HG03571 (cell line): ENCODE results near the gene TRIM65.

Experiments used
- ATAC-seq: cut with Tn5 transposase; IDR thresholded peaks from one replicate; pipeline ENCODE4 v1.9.1; 2021; ENCODE audit not compliant: unreplicated experiment

Gene TRIM65, protein sequence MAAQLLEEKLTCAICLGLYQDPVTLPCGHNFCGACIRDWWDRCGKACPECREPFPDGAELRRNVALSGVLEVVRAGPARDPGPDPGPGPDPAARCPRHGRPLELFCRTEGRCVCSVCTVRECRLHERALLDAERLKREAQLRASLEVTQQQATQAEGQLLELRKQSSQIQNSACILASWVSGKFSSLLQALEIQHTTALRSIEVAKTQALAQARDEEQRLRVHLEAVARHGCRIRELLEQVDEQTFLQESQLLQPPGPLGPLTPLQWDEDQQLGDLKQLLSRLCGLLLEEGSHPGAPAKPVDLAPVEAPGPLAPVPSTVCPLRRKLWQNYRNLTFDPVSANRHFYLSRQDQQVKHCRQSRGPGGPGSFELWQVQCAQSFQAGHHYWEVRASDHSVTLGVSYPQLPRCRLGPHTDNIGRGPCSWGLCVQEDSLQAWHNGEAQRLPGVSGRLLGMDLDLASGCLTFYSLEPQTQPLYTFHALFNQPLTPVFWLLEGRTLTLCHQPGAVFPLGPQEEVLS

DNA sequence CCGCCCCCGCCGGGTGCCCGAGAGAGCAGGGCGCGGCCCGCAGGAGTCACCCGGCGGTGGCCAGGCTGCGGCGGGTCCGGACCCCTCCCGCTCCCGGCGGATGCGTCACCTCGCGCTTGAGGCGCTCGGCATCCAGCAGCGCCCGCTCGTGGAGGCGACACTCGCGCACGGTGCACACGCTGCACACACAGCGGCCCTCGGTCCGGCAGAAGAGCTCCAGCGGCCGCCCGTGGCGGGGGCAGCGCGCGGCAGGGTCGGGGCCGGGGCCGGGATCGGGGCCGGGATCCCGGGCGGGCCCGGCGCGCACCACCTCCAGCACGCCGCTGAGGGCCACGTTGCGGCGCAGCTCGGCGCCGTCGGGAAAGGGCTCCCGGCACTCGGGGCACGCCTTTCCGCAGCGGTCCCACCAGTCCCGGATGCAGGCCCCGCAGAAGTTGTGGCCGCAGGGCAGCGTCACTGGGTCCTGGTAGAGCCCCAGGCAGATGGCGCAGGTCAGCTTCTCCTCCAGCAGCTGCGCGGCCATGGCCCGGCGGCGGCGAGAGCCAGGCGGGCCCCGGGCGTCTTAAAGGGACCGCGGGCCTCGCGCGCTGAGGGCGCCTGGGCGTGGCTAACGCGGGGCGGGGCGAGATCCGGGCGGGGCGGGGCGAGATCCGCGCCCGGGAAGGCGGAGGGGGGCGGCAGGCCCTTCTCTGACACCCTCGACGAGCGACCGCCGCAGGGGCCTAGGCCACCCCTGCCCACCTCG lies at the start of gene TRIM65:
TRIM65 (minus strand) TSS at position 537 of the 745 bp plus-strand sequence; CDS start at position 523, 14 bp downstream.
- ATAC-seq, result peak; percentile 47

DNA sequence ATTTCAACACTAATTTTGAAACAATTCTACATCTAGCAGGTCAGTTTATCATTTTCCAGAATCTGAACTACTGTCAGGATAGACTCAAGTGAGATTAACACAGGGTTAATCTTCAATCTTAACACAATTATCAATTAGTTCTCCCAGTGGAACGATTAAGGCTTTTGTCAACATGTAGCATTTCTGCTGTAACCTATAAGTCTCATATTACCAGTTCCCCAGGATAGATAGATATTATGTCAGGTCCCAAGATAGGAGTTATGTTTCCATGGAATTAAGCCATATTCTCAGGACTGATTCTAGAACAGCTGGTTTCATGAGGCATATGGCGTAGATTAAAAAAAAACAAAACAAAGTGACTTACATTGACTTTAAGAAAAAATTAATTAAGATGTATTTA lies 48.5 kb upstream of the TRIM65 start:
- ATAC-seq, result no peak

DNA sequence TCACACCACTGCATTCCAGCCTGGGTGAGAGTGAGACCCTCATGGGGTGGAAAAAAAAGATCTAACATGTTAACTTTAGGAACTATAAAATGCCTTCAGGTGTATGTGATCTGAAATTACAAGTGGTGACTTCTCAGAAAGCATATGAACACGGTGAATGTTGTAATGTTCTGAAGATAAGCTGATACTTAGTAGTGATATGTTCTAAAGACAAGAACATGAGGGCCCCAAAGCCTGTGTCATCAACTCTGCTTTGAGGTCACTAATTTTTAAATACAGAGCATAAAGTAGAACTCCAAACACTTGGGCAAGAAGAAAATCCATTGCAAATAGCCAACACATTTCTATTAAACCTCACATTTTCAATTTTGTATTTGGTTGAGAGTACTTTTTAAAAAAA lies 46.7 kb upstream of the TRIM65 start:
- no peak for ATAC-seq

DNA sequence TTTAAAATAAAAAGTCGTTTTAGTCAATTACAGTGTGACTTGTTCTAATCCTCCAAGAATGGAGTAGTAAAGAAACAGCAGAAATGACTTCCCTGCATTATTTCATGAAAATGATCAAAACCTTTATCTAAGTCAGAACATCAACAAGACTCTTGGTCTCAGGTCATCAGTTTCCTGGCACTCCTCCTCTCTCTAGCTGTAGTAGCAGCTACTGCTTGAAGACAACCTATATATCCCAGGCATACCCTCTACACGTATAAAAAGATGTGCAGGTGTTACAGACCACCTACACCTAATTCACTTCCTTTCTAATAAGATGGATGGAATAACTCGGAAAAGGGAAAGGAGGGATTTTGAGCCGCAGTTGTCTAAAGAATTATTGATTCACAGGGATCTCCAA lies 45.7 kb upstream of the TRIM65 start:
- ATAC-seq, result no peak

DNA sequence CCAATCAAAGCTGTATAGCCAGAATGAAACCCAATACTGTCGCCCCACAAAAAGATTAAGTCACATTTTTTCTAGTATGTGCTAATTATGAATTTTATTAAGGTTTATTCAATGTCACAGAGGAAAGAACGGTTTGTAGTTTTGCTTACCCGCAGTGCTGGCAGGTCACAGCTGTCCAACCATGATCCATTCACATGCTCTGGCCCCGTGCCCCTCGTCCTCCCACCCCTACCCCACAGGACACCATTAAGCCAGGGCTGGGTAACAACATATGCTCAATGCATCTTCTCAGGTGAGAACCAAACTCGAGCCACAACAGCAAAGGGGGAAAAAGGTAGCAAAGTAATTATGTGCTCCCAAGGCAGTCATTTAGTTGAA lies 44.7 kb upstream of the TRIM65 start:
- ATAC-seq, result no peak

DNA sequence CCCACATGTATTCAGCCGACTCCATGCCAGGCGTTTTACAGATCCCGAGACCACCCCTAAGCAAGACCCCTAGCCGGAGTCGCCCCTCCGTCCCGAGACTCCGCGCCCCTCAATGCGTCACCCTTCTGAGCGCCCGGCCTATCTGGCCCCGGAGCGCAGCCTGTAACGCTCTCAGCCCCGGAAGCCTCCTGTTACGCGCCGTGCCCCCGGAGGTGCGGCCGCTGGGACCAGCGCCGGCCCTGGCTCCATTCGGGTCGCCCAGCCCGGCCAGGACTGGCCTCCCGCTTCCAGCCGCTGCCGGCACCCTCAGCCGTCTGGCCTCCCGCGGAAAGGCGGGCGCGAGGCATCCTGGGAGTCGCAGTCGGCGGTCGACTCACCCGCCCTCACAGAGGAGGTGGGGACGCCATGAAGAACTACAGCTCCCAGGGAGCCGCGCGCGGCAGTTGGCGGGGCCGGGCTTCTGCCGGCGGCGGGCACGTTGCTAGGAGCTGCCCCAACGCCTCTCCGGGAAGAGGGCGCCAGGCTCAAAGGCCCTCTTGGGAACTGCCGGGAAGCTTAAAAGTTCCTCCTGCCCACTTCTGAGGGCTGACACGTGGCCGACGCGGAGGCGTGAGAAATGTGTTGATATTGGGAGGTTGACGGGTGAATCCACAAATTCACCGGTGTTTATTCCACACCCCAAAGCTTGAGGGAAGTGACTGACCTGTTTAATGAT lies 44.1 kb upstream of the TRIM65 start, which contains the start of gene FBF1:
FBF1 (minus strand) TSS at position 316 of the 715 bp plus-strand sequence. CDS start 2,893 bp downstream, outside the sequence.
- peak; percentile 93 for ATAC-seq

DNA sequence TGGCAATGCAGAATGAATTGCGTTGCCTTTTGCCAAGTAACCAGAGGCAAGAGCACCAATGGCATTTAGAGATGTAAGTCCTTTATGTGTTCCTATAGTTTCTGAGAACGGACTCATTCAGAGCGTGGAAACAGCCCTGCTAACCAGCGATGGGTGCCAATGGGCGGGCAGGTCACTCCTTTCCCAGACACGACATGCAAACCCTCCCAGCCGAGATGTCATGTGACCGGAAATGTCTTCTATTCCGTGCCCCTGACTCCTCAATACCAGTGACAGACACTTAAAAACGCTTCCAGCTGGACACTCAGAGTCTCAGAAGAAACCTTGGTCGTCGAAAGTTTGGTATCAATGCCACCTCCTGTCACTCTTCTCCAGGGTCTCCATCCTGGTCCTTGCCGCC lies 40.9 kb upstream of the TRIM65 start:
- ATAC-seq, result no peak

DNA sequence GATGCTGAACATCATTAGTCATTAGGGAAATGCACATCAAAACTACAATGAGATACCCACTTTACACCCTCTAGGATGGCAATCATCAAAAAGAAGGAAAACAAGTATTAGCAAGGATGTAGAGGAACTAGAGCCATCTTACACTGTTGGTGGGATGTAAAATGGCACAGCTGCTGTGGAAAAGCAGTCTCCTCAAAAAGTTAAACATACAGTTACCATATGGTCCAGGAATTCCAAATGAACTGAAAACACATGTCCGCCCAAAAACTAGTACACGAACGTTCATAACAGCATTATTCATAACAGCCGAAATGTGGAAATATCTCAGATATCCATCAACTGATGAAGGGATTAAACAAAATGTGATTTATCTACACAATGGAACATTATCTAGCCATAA lies 37.1 kb upstream of the TRIM65 start:
- no peak for ATAC-seq

DNA sequence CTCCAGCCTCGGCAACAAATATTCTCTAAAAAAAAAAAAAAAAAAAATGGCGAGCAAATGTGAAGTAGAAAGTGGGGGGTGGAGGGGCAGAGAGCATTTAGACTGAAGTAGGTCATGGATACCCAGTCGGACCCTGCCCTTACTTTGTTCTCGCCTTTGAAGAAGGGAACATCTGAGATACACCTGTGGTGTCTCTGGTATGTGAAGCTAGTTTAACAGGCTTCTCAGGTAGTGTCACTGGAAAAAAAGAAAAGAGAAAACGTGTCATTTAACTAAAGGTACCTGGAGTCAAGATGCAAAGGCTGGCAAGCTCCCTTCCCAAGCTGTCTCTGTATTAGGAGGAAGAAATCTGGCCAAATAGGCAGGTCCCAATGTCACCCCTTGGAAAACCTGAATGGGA lies 36.1 kb upstream of the TRIM65 start:
- no peak for ATAC-seq

DNA sequence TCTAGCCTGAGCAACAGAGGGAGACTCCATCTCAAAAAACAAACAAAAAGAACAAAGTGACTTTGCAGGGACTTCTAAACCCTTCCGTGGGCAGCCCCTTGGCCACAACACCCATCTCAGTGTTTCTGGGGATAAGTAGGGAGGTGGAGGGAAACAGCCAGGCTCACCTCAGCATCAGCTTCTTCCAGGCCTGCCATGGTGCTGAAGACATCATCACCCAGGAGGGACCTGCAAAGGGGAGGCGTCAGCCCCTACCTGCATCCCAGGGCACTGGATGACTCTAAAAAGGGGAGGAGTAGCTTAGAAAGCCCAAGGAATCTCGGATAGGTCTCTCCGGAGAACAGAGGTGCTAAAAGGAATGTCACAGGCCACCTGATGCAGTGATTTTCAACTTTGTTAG lies 34.3 kb upstream of the TRIM65 start:
- ATAC-seq, result no peak

DNA sequence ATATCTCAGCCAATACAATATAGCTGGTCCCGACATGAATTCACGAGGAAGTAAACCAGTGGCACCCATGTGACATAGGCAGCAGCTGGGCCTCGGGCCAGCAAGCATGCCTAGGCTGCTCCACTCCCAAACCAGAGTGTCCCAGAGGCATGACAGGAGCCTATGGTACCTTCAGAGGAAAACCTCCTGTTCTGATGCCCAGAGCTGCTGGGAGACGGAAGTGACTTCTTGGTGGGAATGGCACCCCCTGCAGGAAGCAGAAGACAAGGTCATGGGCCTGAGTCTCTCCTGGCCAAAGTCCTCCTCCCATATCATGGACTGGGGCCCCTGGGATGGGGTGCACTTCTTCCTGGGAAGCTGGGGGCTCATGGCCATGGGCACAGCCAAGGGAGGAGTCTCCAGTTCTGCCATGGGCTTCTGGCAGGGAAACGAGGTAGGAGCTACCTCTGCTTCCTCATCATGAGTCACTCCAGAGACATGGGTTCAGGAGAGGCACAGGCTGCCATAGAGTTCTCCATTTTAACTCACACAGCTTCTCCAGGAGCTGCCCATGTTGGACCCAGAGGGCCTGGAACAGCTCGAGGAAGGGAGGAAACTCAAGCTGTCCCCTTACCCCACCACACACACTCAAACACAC lies 30.7 kb upstream of the TRIM65 start:
- ATAC-seq, result no peak

DNA sequence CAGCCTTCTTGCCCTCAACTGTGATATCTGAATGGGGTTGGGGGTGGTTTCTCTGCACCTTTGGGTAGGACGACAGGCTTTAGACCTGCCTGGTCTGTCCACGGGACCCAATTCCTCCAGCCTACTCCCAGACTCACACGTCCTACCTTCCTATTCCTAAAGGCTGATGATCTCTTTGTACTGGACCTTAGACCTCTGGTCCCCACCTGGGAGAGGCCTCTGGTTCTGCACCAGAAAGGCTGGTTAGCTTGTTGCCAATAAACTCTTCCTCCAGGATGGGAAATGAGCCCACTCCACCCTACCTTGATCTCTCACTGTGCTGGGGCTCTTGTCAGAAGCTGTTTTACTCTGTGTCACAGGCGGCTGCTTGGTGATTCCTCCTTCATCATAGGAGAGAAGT lies 29.7 kb upstream of the TRIM65 start:
- no peak for ATAC-seq

DNA sequence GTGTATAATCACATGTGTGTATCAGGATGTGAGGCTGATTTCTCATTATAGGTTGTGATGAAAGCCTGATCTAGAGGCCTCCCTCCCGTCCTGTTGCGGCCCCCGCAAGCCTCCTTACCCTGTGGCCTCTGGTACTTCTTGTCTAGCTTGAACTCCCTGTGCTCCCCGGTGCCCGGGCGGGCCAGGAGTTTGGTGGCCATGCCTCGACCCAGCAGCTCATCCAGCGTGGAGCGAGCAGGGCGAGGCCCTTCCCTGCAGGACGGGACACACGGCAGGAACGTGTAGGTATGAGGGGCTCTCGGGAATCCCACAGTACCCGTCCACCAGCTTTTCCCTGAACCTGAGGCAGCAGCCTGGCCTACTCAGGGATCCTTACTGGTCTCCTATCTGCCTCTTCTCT lies 29.2 kb upstream of the TRIM65 start:
- ATAC-seq, result no peak

DNA sequence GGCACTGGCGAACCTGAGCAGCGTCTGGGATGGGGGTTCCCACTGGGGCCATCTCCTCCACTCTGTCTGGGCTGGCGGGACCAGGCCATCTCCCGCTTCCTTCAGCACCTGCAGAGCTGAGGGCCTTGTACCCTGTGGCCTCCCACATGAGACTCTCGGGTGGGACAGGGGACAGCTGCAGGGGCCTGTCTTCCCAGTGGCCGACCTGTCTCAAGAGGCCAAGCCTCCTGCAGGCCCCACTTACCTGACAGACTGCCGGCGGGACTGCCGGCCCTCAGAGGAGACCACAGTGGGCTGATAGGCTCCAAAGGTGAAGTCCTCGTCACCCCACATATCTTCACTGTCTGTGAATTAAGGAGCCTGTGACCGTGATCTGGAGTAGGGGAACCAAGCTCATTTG lies 28.4 kb upstream of the TRIM65 start:
- no peak for ATAC-seq

DNA sequence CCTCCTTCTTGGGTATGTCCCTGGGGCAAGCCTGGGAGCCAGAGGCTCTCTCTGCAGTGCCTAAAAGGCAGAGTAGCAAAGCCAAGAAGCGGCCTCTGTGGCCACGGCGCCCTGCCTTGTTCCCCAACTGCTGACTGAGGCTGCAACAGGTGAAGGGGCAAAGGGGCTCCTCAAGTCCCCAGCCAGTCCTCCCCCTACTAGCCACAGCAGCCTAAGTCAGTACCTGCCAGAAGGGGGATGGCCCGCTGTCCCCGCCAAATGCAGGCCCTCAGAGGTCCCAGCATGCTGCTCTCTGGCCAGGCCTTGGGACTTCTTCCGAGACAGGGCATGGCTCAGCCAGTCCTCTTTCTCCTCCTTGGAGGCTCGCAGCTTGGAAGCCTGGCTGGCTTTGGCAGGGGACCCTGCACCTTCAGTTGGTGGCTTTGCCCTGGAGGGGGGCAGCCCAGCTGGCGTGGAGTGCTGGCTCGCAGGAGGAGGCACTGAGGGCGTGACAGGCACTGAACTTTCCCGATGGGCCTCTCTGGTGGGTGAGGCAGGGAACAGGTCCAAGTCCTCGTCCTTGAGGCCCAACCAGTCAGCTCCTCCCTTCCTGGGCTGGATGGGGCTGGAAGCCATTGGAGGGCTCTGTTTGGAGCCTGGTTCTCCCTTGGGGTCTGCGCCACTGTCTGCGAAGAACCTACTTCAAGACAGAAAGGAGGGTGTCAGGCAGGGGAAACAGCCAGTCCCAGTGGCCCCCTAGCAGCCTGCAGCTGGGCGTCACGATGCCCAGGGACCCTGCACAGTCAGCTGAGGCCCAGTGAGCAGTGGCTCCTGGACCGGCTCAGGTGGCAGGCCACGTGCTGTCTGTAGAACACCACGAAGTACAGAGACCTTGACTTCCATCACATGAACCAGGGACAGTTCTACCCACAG lies 26.5 kb upstream of the TRIM65 start:
- no peak for ATAC-seq

DNA sequence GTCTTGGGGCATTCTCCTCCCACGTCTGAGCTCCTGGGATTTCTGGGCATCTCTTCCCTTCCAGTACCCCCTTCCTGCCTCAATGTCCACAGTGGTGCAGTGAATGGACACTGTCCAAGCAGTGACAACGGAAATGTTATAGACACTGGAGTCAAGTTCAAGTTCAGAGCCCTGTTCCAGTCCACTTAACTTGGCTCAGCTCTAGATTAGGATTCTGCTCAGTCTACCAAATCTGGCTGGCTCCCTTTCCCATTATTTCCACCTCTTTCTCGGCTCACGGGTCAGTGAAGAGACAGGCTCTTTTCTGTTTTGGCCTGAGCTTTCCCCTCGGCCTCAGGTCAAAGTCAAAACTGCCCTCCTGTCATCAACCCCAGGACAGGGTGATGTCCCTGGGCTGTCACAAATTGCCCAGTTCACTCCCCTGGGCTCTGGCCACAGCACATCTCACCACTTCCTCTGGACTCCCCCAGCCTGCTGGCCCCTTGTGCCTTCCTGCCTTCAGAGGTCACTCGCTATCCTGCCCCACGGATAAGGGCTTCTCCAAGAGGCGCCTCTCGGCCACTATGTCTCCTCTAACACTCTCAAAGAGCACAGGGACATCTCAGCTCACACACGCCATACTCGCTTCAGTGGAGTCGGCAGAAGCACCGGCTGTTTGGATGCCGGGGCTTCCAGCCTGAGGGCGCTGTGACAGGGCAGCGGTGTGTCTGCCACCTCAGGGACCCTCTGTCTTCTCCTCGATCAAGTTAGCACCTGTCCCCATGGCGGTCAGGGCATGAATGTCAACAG lies 25.6 kb upstream of the TRIM65 start:
- ATAC-seq, result no peak

DNA sequence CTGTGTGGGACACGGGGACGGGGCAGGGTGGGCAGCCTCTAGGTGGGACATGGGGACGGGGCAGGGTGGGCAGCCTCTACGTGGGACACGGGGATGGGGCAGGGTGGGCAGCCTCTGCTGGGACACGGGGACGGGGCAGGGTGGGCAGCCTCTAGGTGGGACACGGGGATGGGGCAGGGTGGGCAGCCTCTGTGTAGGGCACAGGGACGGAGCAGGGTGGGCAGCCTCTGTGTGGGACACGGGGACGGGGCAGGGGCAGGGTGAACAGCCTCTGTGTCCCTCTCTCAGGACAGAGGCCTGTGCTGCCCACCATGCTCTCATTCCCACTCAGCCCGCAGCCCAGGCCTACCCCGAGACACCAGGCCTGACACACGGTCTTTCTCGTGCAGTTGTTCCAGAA lies 24.8 kb upstream of the TRIM65 start:
- no peak for ATAC-seq

DNA sequence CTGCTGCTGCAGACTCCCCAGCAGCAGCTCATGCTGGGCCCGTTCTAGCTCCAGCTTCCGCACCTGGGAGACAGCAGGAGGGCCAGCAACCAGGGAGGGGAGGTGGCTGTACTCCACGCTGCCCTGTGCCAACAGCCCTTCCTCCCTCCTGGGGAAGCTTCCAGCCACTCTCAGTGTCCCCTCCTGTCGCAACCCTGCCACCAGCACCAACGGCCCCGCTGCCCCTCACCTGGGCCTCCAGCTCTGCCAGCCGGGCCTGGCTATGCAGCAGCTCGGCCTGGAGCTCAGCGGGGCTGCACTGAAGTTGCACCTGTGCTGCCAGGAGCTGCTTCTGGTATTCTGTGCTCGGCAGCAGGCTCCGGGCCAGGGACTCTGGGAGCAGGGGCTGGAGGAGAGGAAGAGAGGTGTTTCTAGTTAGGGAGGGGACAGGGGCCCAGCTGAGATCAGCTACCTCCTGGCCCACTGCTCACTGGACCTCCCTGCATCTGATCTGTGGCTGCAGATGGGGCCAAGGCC lies 23.4 kb upstream of the TRIM65 start:
- no peak for ATAC-seq

DNA sequence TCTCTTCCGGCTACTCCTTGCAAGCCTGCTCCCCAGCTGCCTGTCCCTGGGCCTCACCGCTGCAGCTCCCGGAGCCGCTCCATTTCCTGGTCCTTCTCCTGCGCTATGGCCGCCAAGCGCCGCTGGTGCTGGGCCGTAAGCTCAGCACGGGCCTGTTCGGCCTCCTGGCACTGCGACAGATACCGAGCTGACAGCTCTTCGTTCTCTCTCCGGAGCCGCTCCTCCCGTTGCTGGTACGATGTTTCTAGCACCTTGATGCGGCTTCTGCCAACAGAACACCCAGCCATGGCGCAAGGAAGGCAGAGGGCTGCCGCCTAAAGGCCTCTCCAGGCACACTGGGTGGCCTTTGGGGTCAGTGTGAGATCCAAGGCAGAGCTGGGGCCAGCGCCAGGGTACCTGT lies 22.9 kb upstream of the TRIM65 start:
- no peak for ATAC-seq
